Nephron progenitor cell (in vitro differentiated cells): ENCODE results near the gene TMEM271.

Experiments used
- DNase-seq: peaks from one replicate; pipeline ENCODE4 v3.0.0; 2021
- H3K27ac Mint-ChIP-seq: 2 replicates; pipeline ENCODE4 v1.8.0; 2021; ENCODE audit warnings: mild to moderate bottlenecking, moderate library complexity, mixed read lengths
- H3K27me3 Mint-ChIP-seq: 2 replicates; pipeline ENCODE4 v1.8.0; 2021; ENCODE audit warnings: mild to moderate bottlenecking, low read depth, mixed read lengths; ENCODE audit not compliant: poor library complexity
- H3K36me3 Mint-ChIP-seq: 2 replicates; pipeline ENCODE4 v1.8.0; 2021; ENCODE audit warnings: low read depth, mixed read lengths
- H3K4me1 Mint-ChIP-seq: 2 replicates; pipeline ENCODE4 v1.8.0; 2021; ENCODE audit warnings: mixed read lengths
- H3K4me3 Mint-ChIP-seq: 2 replicates; pipeline ENCODE4 v1.8.0; 2021; ENCODE audit warnings: mild to moderate bottlenecking, moderate library complexity, mixed read lengths
- H3K9me3 Mint-ChIP-seq: 2 replicates; pipeline ENCODE4 v1.8.0; 2021; ENCODE audit warnings: mild to moderate bottlenecking, moderate library complexity, mixed read lengths
- TF ChIP-seq, protein P1 (sequence below): fragments of 200-600 bp; sonication (generic); IDR thresholded peaks from 2 replicates; pipeline ENCODE4 v1.5.0; 2021; ENCODE audit warnings: antibody characterized with exemption

TMEM271 gene

GRCh38 chr4:622071-622995, 46.2 kb upstream of the TMEM271 start:
- Mint-ChIP-seq H3K9me3 (no peaks in the 10 kb centered on the region), H3K4me1 (peaks cover 33% of the 10 kb centered on the region), H3K4me3 (no peak overlapping the region), H3K27ac (no peak overlapping the region), H3K27me3 (peaks cover 14% of the 10 kb centered on the region), H3K36me3 (no peaks in the 10 kb centered on the region)
- no peak for DNase-seq
- TF ChIP-seq, protein P1, sequence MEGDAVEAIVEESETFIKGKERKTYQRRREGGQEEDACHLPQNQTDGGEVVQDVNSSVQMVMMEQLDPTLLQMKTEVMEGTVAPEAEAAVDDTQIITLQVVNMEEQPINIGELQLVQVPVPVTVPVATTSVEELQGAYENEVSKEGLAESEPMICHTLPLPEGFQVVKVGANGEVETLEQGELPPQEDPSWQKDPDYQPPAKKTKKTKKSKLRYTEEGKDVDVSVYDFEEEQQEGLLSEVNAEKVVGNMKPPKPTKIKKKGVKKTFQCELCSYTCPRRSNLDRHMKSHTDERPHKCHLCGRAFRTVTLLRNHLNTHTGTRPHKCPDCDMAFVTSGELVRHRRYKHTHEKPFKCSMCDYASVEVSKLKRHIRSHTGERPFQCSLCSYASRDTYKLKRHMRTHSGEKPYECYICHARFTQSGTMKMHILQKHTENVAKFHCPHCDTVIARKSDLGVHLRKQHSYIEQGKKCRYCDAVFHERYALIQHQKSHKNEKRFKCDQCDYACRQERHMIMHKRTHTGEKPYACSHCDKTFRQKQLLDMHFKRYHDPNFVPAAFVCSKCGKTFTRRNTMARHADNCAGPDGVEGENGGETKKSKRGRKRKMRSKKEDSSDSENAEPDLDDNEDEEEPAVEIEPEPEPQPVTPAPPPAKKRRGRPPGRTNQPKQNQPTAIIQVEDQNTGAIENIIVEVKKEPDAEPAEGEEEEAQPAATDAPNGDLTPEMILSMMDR, result no peak

DNA sequence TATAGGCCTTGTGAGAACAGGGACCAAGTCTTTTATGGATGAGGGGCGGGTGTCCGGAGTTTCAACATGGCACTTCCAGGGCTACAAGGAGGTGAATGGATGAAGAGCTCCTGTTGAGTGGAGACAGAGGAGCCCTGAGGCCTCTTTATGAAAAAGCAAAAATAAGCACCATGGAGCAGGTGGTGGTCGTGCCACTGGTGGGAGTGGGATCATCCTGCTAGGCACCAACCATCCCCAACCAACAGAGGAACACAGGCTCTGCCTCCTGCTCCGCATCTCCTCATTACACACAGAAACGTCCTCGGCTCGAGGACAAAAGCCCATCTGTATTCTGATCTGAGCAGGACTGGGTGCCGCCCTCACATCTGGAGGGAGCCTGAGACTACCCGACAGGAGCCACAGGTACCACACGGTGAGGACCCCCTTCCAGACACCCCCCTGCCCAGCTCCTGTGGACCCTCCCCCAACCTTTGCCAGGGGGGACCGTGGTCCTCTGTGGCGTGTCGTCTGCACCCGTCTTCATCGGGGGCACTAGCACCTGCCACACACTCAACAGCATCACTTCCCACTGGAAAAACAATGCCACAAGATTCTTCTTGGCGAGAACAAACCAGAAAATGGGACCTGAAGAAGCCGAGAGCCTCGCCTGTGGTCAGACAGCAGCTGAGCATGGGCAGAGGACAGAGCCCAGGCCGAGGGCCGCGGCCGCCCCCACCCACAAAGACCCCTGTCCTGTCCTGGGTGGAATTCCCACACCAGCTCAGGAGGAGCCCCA, 45.4 kb upstream of the TMEM271 start:
- no peak overlapping the region for H3K4me3 Mint-ChIP-seq

GRCh38 chr4:620851-621261, 44.8 kb upstream of the TMEM271 start:
- Mint-ChIP-seq H3K36me3 (no peaks in the 10 kb centered on the region), H3K27ac (no peak overlapping the region), H3K27me3 (peaks cover 23% of the 10 kb centered on the region), H3K4me1 (peaks cover 19% of the 10 kb centered on the region), H3K4me3 (no peak overlapping the region), H3K9me3 (no peaks in the 10 kb centered on the region)
- no peak for DNase-seq
- TF ChIP-seq, protein P1, result no peak

More for the DNA sequence above, 45.4 kb upstream of the TMEM271 start:
- H3K36me3 Mint-ChIP-seq, result no peaks in the 10 kb centered on the region
- peaks cover 25% of the 10 kb centered on the region for H3K4me1 Mint-ChIP-seq
- no peak overlapping the region for H3K27ac Mint-ChIP-seq
- TF ChIP-seq, protein P1, result no peak
- no peaks in the 10 kb centered on the region for H3K9me3 Mint-ChIP-seq
- H3K27me3 Mint-ChIP-seq, result peaks cover 19% of the 10 kb centered on the region
- DNase-seq, result no peak

DNA sequence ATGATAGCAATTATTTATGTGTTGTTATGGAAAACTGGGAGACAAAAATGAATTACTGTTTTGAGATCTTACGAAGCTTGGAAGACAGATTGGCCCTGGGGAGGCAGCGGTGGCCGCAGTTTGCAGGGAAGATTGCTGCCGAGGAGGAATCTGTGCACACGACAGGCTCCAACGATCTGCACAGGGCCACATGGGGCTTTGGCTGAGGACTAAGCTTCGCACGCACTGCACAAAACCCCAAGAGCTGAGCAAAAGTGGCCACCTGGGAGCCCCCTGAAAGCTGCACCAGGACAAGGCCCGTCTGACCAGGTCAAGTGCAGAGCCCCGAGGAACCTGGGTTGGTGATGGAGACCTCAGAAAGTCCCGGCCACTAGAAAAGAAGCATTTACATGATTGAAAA, 44.1 kb upstream of the TMEM271 start:
- Mint-ChIP-seq H3K27ac (no peak overlapping the region), H3K4me1 (peaks cover 13% of the 10 kb centered on the region), H3K4me3 (no peak overlapping the region), H3K36me3 (no peaks in the 10 kb centered on the region), H3K27me3 (peaks cover 28% of the 10 kb centered on the region), H3K9me3 (no peaks in the 10 kb centered on the region)
- TF ChIP-seq, protein P1, result no peak
- no peak for DNase-seq

- Mint-ChIP-seq H3K4me3 (no peak overlapping the region), H3K27ac (no peak overlapping the region), H3K4me1 (peaks cover 4% of the 10 kb centered on the region), H3K36me3 (no peaks in the 10 kb centered on the region), H3K27me3 (peaks cover 42% of the 10 kb centered on the region), H3K9me3 (no peaks in the 10 kb centered on the region)
- no peak for DNase-seq
- TF ChIP-seq, protein P1, result no peak
Measured at GRCh38 chr4:617644-618641, 41.8 kb upstream of the TMEM271 start.
